ENCODE results near the gene SLC25A21.

DNA sequence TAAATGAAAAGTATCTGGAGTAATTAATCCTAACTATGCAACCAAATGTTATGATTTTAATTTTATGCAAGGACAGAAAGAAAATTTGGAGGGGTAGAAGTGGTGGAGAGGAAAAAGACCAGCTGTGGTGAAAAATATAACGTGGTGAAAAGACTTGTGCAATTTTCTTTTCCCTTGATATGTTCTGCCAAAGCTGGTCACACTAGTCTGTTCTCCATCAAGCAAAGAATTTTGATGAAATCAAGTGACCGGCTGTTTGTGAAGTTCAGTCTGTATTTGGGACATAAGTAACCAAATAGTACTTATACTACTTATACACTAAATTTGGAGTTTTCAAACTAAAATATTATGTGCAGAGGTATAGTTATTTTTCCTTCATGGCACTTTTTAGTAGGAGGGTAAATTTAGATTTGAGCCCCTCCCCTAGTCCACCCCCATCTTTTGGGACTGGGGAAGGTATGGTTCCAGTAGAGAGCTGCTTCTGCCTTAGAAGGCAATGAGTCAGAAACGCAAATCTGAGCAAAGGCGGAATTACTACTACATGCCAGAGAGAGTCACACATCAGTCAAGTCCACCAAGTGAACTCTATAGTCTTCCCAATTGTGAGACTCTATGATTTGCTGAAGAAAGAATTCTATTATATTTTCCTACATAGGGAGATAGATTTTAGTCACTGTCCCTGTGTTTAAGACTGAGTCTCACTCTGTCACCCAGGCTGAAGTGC is 229.7 kb downstream of the SLC25A21 start:
- no peak for TF ChIP-seq ZFP36L1 (CRISPR knock-in tag; IDR thresholded peaks at IDR 0.05)
- no peak for TF ChIP-seq ZZZ3 (CRISPR knock-in tag; IDR thresholded peaks at IDR 0.05; ENCODE audit: borderline replicate concordance)
- TF ChIP-seq, protein P1, sequence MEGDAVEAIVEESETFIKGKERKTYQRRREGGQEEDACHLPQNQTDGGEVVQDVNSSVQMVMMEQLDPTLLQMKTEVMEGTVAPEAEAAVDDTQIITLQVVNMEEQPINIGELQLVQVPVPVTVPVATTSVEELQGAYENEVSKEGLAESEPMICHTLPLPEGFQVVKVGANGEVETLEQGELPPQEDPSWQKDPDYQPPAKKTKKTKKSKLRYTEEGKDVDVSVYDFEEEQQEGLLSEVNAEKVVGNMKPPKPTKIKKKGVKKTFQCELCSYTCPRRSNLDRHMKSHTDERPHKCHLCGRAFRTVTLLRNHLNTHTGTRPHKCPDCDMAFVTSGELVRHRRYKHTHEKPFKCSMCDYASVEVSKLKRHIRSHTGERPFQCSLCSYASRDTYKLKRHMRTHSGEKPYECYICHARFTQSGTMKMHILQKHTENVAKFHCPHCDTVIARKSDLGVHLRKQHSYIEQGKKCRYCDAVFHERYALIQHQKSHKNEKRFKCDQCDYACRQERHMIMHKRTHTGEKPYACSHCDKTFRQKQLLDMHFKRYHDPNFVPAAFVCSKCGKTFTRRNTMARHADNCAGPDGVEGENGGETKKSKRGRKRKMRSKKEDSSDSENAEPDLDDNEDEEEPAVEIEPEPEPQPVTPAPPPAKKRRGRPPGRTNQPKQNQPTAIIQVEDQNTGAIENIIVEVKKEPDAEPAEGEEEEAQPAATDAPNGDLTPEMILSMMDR (CRISPR knock-in tag; IDR thresholded peaks at IDR 0.05) = no peak
- TF ChIP-seq NR2F1 (CRISPR knock-in tag; IDR thresholded peaks at IDR 0.05) = no peak
- TF ChIP-seq ZFYVE20 (CRISPR knock-in tag; IDR thresholded peaks at IDR 0.05; ENCODE audit: borderline replicate concordance, low read depth) = no peak
- no peak for TF ChIP-seq ZNF562 (CRISPR knock-in tag; IDR thresholded peaks at IDR 0.05; ENCODE audit: borderline replicate concordance)
- no peak for TF ChIP-seq ZNF3 (CRISPR knock-in tag; IDR thresholded peaks at IDR 0.05)
- TF ChIP-seq ARID2 (CRISPR knock-in tag; IDR thresholded peaks at IDR 0.05; ENCODE audit: borderline replicate concordance) = no peak
- TF ChIP-seq RFX5 (IDR thresholded peaks at IDR 0.05; ENCODE audit: low read depth, low read length) = no peak
- no peak for TF ChIP-seq BHLHE40 (IDR thresholded peaks at IDR 0.05; ENCODE audit: low read length)
- no peak for TF ChIP-seq TBL1XR1 (IDR thresholded peaks at IDR 0.05; ENCODE audit: borderline replicate concordance, low read length, partially characterized antibody)
- TF ChIP-seq ZNF543 (CRISPR knock-in tag; IDR thresholded peaks at IDR 0.05) = no peak
- no peak for TF ChIP-seq REXO4 (CRISPR knock-in tag; IDR thresholded peaks at IDR 0.05; ENCODE audit: borderline replicate concordance)
